SIG-M5 treated with dmso at 0.1 percent for 504 hours (cell line): Measurements from ENCODE around the gene JUND.
"Not testable (repeated sequence)": the region's sequence is repeated elsewhere in the genome, so short reads cannot be mapped to it uniquely, and the experiment has no call there.

Experiments
- DNase-seq: peaks from one replicate; lab custom pipeline; 2025; ENCODE audit not compliant: unreplicated experiment; lab: John Stamatoyannopoulos, UW

Gene JUND

DNA sequence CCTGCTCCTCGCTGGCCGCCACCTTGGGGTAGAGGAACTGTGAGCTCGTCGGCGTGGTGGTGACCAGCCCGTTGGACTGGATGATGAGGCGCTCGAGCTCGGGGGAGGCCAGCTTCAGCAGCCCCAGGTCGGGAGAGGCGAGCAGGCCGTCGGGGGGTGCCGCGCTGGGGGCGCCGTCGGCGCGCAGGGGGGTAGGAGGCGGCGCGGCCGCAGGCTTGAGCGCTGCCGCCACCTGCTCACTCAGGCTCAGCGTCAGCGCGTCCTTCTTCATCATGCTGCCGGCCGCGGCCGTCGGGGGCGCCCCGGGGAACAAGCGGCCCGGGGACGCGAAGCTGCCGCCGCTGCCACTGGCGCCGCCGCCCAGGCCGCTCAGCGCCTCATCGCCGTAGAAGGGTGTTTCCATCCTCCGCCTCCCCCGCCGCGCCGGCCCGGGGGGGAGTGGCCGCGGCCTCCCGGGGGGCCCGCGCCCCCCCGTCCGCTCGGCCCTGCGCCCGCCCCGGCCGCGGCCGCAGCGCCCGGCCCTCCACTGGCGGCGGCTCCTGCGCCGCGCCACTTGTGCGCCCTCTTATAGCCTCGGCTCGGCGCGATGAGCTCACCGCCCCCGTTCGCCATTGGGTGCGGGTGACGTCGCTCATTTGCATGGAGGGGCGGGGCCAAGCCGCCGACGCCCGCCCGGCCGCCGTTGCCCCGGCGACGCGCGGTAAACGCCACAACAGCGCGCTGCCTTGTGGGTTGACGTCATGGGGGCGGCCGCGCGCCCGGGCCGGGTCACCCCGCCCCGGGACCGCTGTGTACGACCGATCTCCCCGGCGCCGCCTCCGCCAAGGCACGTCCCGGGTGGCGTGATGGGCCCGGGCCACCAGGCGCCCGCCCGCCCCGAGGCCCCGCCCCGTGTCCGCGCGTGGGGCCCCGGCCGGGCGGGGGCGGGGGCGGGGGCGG, at the start of gene JUND:
TSS of gene JUND (minus strand) at position 541 of the 939 bp plus-strand sequence. CDS start at position 403, 138 bp downstream.
- DNase-seq, result peak; percentile 92

DNA sequence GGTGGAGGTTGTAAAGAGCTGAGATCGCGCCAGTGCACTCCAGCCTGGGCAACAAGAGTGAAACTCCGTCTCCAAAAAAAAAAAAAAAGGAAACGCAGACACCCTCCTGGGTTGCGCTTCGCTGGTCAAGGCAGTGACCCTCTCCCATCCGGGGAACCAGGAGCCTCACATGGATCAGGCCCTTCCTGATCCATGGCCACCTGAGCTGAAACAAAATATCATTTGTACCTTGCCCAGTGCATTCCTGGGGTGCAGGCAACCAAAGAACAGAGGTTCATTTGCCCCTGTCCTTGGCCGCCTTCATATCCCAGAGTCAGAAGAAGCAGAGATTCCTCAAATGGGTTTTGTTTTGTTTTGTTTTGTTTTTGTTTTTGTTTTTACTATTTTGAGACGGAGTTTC, 49.4 kb upstream of the JUND start:
- DNase-seq, result no peak

DNA sequence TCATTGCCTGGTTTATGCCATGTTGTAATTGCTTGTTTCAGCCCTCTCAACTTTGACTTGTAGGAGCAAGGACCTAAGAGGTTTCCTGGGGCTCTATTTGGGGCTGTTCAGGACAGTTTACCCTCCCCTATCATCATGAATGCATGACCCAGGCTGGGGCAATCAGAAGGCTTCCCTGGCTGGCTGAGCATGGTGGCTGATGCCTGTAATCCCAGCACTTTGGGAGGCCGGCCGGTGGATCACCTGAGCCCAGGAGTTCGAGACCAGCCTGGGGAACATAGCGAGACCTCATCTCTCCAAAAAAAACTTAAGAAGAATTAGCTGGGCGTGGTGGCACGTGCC, 47.6 kb upstream of the JUND start:
- no peak for DNase-seq

DNA sequence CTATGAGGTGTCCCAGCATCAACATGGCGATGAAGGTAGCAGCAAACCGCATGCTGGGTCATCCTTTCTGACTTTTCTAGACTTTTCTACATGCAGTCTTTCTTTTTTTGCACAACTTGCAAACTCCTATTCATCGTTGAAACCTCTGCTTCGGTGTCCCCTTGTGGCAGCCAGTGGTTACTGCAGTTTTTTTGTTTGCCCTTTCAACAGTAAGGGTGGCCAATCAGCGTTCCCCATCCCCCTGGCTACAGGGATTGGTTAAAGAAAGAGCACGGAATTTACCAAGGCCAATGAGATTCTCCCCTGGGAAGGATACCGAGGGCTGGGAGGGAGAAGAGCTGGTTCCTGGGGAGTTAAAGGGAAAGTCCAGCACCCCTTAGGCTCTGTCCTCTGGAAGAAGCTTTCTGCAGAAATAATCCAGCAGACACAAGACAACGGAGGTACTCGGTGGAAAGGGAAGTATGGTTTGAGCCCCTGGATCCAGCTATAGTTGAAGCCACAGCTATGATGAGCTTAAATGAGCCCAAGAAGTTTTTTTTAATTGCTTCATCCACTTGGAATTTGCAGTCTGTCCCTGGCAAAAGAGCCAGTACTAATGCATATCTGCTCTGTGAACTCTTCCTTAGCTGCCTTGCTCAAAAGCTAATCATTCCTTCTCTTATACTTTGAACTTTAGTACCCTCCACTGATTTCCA, 47.1 kb upstream of the JUND start:
- DNase-seq, result peak; percentile 96

DNA sequence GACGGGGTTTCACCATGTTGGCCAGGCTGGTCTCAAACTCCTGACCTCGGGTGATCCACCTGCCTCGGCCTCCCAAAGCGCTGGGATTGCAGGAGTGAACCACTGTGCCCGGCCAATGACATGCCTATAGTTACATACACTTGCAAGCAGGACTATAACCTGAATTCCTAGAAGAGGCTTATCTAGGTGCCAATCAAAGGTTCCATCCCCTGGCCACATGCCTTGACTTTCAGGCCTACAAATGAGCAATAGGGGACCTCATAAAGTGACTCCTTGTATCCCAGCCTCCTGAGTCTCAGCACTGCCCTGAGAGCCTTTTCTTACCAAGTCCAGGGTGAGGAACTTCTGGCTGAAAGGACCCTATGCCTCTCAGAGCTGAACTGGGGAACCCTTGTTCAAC, 45.4 kb upstream of the JUND start:
- no peak for DNase-seq

DNA sequence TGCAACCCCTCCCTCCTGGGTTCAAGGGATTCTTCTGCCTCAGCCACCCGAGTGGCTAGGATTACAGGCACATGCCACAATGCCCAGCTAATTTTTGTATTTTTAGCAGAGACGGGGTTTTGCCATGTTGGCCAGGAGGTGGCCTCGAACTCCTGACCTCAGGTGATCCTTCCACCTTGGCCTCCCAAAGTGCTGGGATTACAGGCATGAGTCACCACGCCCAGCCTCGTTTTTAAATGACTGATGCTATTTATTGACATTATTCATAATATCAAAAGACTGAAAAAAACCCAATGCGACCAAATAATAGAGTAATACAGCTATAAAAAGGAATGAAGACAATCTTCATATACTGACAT, 42.9 kb upstream of the JUND start:
- DNase-seq, result not testable (repeated sequence)

DNA sequence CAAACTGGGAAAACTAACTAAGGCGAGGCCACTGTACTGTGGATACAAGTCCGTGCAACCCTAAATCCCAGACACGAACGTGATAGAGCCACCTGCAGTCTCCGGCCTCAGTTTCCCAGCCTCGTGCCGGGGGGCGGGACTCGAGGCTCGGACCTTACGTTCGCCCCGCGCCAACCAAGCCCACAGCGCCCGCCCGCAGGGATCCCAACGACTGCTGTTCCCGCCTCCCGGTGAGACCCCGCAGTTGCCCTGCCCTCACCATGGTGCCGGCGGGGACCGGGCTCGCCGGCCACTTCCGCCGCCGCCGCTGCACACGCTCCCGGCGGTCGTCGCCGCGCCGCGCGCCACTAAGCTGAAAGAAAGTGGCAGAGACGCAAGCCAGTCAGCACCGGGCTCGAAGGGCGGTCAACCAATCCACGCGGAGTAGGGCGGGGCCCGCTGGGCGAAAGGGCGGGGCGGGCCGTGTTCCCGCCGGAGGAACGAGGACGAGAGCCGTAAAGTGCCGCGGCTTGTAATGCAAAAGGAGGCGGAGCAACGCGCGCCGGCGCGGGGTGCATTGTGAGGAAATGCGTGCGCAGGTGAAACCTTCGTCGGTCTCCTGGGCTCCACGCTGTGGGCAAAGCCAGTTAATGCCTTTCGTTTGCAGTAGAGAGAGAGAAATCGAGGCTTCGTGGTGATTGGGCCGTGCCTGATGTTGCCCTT, 41.5 kb upstream of the JUND start, which contains the start of gene LSM4:
TSS of gene LSM4 (minus strand) at position 318 of the 702 bp plus-strand sequence. CDS start at position 262, 56 bp downstream.
- DNase-seq, result peak; percentile 97

DNA sequence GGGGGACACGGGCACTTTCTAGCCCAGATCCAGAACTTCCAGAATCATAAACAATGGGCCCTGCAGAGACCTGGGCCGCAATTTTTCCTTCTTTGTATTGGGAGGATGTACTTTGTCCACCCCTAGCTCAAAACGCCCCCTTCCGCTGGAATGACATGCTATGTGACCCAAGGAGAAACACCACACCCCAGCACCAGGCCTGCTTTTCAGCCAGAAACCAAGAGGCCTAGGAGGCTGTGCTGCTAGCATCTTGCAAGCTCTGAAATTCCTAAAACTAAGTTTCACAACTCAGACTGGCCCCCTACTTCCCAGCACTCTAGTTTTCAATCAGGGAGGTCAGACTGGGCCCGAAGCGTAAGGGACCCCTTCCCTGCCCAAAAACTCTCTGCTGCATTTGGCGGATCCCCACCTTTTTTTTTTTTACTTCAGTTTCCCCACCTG, 40.9 kb upstream of the JUND start:
- peak; percentile 53 for DNase-seq

DNA sequence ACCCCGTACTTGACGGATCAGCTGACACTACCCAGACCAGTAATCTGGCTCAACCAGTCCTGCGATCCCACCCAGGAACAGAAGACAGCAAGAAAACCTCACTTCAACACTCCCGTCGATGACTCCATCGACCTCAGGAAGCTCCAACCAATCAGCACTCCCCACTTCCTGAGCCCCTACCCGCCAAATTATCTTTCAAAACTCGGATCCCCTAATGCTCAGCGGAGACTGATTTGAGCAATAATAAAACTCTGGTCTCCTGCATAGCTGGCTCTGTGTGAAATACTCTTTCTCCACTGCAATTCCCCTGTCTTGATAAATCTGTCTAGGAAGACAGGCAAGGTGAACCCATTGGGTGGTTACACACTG, 40.3 kb upstream of the JUND start:
- DNase-seq, result peak; percentile 56

DNA sequence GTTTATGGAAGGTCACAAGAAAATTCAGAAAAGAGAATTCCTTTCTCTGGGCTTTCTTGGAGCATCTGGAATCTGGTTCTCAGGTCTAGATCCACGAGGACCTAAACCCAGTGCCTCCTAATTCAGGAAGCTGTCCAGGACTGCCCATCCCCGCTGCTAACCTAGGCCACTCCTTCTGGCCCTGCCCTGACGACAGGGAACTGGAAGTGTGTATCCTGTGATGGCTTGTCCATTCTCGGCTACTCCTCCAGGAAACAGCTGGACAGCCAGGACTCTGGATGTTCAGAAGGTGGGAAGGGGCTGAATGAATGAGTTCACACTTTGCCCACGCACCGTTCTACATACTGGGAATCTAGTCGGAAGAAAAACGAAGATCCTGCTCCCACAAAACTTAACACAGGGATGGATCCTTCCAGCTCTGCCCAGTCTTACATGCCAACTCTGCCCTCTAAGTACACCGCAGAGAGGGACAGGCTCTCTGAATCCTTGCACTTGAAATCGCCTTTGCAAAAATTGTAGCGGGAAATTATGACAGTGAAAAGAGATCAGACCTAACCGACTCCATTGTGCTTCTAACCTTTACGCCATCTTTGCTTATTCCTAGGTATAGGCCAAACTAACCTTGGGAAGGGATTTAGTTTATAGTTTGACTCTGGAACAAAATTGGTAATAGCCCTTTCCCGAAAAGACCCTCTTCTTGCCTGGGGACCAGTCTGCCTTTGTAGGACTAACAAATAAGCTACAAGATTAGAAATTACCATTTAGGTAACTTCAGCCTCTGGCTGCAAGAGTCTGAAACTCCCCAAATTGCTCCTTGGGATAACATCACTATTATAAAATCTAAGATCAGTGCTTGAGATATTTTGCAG, 39.7 kb upstream of the JUND start:
- DNase-seq, result no peak

DNA sequence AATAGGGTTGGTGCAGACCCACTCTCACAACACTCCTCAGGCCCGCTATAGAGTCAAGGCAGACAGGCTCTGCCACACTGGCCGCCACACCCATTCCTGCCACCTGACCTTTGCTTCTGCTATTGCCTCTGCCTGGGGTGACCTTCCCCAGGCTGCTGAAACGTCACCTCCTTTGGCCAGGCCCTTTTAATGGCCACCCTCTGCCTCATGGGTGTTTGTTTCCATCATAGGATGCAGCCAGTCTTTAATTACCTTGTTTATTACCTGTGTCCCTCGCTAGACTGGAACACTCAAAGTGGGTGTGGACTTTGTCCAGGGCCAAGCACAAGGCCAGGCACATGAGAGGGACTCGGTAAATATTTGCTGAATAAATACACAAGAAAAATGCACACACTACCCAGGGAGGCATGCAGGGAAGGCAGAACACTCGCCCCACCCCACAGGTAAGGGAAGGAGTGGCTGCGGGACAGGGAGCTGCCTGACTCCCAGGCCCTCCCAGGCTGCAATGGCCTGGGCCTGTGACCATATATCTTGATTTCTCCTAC, 38.2 kb upstream of the JUND start:
- no peak for DNase-seq

DNA sequence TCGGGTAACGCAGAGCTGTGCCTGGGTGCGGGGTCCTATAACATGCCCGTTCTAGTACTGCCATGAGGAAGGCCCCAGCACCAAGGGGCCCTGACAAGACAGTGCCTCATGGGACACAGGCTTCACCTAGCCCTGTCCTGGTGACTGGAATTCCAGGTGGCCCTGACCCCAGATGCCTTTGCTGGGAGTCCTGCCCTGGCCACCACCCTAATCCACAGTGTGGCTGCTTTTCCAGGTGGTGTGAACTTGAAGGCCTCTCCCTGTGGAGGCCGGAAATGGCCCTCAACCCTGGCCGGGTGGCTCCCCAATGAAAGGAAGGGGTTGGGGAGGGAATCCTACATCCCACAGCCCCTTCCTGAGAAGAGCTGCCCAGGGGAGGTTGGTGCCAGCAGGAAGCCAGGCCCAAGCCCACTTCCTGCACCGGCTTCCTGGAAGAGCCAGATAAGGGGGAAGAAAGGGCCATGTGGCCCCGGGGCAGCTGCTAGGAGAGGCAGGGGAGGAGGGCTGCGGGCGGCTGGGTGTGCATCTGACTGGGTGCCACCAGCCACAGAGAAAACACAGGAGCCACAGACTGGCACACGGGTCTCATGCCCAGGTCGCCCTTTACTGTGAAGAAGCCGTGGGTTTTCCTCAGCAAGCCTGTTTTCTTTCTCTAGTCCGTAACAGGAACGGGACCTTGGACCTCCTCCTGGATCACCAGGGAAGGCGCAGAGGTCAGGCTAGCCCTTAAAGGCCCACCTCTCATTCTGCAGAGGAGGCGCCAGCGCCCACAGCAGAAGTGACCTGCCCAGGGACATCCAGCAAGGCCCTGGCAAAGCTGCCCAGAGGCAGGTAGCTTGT, 36.8 kb upstream of the JUND start:
- no peak for DNase-seq

DNA sequence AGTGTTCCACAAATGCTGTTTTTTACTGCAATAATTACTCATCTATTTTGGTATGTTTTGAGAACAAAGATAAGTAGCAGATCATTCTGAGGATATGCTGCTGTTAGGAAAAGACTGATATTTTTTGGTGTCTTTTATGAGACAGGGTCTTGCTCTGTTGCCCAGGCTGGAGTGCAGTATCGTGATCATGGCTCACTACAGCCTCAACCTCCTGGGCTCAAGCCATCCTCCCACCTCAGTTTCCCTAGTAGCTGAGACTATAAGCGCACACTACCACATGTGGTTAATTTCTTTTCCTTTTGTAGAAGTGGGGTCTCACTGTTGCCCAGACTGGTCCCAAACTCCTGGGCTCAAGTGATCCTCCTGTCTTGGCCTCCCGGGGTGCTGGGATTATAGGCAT, 32.0 kb upstream of the JUND start:
- no peak for DNase-seq

DNA sequence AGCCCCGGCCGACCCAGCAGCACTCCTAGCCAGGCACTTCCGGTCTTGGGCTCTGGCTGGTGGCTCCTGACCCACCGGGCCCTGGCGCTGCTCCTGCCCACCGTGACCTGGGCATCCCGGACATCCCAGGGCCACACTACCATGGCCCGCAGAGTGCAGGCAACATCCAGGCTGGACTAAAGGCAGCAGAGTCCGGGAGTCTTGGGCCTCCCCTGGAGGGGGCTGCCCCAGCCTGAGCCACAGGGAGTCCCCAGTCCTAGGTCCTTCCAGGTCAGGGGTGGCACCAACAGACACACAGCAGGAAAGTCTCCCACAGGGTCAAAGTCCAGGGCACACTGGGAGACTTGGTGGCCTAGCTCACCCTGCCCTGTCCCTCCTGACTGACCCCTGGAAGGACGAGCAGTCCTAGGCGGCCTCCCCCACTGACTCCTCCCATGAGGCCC, 30.7 kb upstream of the JUND start:
- no peak for DNase-seq

DNA sequence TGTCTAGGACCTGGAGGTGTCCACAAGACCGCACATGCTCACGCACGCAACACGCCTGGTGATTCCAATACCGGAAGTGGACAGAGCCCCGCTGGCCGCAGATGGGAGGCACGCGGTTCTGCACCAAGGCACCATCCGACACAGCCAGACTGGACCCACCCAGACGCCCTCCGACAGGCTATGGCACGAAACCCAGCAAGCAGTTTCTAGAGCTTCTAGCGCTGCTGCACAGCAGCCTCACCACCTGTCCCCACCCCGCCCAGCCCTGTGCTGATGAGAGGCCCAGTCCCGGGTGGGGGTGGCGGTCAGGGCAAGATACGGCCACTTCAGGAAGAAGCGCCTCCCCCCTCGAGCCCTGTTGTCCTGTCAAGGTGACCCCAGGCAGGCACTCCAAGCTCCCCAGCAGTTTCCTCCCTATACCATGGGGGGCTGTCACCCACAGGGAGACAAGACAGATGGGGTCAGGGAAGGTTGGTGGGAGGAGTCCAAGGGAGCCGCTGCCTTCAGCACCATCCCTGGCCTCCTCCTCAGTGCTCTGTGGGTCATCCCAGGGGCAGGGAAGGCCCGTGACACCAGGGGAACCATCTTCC, 30.2 kb upstream of the JUND start:
- DNase-seq, result no peak

DNA sequence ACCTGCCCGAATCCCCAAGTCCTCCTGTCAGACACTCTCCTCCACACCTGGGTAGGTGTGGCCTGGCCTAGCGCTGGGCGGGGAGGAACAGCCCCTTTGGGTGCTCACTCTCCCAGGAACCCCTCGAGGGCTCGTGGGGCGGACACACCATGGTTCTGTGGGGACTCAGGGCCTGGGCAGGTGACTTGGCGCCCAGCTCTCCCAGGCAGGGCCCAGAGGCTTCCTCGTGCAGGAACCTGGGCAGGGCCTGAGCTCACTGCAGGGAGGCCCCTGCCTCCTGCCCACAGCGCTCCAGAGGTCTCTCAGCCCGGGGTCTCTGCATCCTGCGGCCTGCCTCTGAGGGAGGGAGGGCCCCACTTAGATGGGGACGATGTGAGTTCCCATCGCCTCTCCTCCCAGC, 29.5 kb upstream of the JUND start:
- DNase-seq, result no peak

DNA sequence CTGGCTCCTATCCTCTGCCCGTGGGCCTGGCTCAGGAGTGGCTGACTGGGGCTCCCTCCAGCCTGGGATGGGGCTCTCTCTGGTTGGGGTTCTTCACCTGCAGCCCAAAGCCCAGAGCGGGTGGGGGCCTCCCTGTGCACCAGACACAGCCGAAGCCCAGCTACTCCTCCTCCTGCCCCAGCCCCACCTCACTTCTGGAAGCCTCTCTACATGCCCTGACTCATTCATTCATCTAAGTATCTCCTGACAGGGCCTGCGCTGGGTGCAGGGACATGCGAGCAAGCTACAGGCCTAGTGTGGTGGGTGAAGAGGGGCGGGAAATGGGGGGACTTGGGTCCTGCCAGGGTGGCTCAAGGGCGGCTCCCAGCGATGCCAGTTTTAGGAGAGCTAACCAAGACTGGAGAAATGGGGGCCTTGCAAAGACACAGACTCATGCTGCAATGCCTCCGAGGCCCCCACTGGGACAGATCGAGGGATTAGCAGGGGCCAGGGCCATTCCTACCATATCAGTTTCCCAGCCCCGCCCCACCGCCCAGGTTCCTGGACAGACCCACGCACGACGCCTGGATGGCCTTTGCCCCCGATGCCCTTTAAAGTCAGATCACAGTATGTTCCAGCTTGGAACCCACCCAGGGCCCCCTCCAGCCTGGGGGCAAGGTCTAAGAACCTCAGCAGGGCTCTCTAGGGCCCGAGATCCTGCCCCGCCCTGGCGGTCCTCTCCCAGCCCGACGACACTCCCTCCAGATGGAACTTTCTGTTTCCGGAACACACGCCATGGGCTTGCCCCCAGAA, 28.9 kb upstream of the JUND start:
- no peak for DNase-seq

DNA sequence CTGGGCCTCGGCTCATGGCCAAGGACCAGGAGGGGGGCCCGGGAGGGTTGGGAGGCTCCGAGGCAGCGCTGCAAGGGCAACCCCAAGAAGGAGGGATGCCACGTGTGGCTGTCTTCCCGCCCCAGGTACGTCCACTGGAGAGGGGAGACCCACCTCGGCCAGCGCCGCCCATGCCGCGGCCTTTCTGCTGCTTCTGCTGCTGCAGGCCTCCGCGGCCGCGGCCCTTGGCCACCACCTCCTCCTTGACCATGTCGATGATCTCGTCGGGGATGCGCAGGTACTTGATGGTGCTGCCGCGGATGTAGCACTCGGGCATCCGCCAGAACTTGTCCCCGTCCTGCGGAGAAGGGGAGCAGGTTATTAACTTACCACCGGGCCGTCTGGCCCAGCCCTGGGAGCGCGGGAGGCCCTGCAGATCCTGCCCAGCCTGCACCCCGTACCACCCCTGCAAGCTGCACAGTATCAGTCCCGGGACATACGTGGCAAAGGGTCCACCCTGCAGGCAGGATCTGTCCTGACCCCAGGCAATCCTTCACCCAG, 28.2 kb upstream of the JUND start:
- DNase-seq, result no peak
